Measurements from ENCODE around the gene AREG. TPM values are rescaled to one million over a fixed set of nuclear protein-coding genes. Genes with fewer than 3 reads are reported as not detected.

Gene AREG
- total RNA-seq, 1 experiment from 2014 or later, result 0.33 TPM

DNA sequence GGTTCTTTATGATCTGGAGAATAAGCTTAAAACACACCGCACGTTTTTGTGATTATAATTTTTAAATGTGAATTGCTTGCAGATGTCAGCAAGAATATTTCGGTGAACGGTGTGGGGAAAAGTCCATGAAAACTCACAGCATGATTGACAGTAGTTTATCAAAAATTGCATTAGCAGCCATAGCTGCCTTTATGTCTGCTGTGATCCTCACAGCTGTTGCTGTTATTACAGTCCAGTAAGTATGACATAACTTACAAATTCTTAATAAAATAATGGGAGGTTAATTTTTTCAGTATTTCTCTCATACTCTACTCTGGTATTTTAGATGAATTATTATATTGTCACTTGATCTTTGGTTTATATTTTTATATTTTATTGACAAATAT, 5.4 kb downstream of the AREG start:
- H3K27ac Mint-ChIP-seq, result no peak overlapping the region
- H3K36me3 Mint-ChIP-seq, result no peaks in the 10 kb centered on the region
- DNase-seq (ENCODE audit: low spot score) (no peak), ATAC-seq (no peak)
- TF ChIP-seq CREB1 (CRISPR knock-in tag; IDR thresholded peaks at IDR 0.05), result no peak
- TF ChIP-seq ZNF532 (CRISPR knock-in tag; IDR thresholded peaks at IDR 0.05; ENCODE audit: borderline replicate concordance), result no peak
- ChIA-PET POLR2A (interaction anchor here (1.3 kb wide), 1 partner anchor 15 kb away, joined by 3 read pairs; no protein-coding TSS in a partner anchor), CTCF (interaction anchor here (0.7 kb wide), 2 partner anchors 55 to 221 kb away, joined by 3 read pairs; no protein-coding TSS in a partner anchor)
- H3K4me1 Mint-ChIP-seq, result peaks cover 23% of the 10 kb centered on the region
- H3K4me3 Mint-ChIP-seq, result no peak overlapping the region
- no peaks in the 10 kb centered on the region for H3K9me3 Mint-ChIP-seq
- peaks cover 18% of the 10 kb centered on the region for H3K27me3 Mint-ChIP-seq (ENCODE audit: low read depth)

- no peaks in the 10 kb centered on the region for H3K9me3 Mint-ChIP-seq
- no peak overlapping the region for H3K27ac Mint-ChIP-seq
- peaks cover 21% of the 10 kb centered on the region for H3K4me1 Mint-ChIP-seq
- H3K4me3 Mint-ChIP-seq, result no peak overlapping the region
- POLR2A ChIA-PET, result no interaction called here
- CTCF ChIA-PET, result no interaction called here
- peak; percentile 55; the same call in 1 of the 2 replicates for TF ChIP-seq ZNF121 (CRISPR knock-in tag; IDR thresholded peaks at IDR 0.05)
- TF ChIP-seq TEAD4 (CRISPR knock-in tag; IDR thresholded peaks at IDR 0.05), result no peak
- ATAC-seq (peak; percentile 38; the same call in 1 of the 2 replicates), DNase-seq (ENCODE audit: low spot score) (no peak)
- H3K36me3 Mint-ChIP-seq, result no peaks in the 10 kb centered on the region
- peaks cover 13% of the 10 kb centered on the region for H3K27me3 Mint-ChIP-seq (ENCODE audit: low read depth)
Observed at GRCh38 chr4:74451214-74451661, 6.3 kb downstream of the AREG start.

DNA sequence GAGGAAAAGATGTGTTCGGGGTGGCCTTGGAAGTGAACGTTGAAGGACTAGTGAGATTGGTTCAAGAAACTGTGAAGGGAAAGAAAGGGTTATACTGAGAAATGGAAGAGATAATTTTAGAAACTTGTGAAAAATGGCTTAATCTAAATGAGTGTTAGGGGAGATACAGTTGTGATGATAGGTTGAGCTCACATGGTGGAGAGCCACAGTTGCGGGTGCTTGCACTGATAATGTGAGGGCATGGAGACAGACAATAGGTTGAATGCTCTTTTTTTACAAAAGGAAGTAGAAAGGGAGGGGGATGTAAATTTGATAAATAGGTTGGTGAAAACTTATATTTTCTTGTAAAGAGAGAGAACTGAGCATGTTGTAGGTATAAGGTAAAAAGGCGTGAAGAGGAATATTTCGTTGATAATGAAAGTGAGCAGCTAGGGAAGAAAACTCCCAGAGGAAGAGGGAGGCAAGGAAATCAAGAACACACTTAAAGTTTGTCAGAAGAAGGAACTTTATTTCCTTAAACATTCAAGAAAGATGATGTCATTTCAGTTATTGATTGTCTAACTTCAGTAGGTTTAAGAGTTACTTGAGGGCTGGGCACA, 8.2 kb downstream of the AREG start:
- no peaks in the 10 kb centered on the region for H3K9me3 Mint-ChIP-seq
- POLR2A ChIA-PET, result interaction anchor here (1.3 kb wide), 1 partner anchor 18 kb away, joined by 7 read pairs; no protein-coding TSS in a partner anchor
- no peak for DNase-seq (ENCODE audit: low spot score)
- no peaks in the 10 kb centered on the region for H3K27me3 Mint-ChIP-seq (ENCODE audit: low read depth)
- H3K36me3 Mint-ChIP-seq, result no peaks in the 10 kb centered on the region
- ATAC-seq, result no peak
- no peak overlapping the region for H3K4me3 Mint-ChIP-seq
- H3K27ac Mint-ChIP-seq, result no peak overlapping the region
- H3K4me1 Mint-ChIP-seq, result peaks cover 21% of the 10 kb centered on the region
- CTCF ChIA-PET, result no interaction called here
- TF ChIP-seq ZSCAN18 (CRISPR knock-in tag; IDR thresholded peaks at IDR 0.05), result no peak
- no peak for TF ChIP-seq NR1H2 (CRISPR knock-in tag; IDR thresholded peaks at IDR 0.05)
- TF ChIP-seq PRRX2 (CRISPR knock-in tag; IDR thresholded peaks at IDR 0.05), result no peak
- TF ChIP-seq SMAD4 (CRISPR knock-in tag; IDR thresholded peaks at IDR 0.05), result no peak
- TF ChIP-seq ZNF423 (CRISPR knock-in tag; IDR thresholded peaks at IDR 0.05), result no peak
- TF ChIP-seq CREB1 (CRISPR knock-in tag; IDR thresholded peaks at IDR 0.05), result no peak
- TF ChIP-seq TEAD1 (CRISPR knock-in tag; IDR thresholded peaks at IDR 0.05), result no peak
- no peak for TF ChIP-seq ZNF138 (CRISPR knock-in tag; conservative IDR thresholded peaks at IDR 0.05)
- no peak for TF ChIP-seq NR3C1 (CRISPR knock-in tag; conservative IDR thresholded peaks at IDR 0.05; ENCODE audit: low read depth)
- TF ChIP-seq, protein P1, sequence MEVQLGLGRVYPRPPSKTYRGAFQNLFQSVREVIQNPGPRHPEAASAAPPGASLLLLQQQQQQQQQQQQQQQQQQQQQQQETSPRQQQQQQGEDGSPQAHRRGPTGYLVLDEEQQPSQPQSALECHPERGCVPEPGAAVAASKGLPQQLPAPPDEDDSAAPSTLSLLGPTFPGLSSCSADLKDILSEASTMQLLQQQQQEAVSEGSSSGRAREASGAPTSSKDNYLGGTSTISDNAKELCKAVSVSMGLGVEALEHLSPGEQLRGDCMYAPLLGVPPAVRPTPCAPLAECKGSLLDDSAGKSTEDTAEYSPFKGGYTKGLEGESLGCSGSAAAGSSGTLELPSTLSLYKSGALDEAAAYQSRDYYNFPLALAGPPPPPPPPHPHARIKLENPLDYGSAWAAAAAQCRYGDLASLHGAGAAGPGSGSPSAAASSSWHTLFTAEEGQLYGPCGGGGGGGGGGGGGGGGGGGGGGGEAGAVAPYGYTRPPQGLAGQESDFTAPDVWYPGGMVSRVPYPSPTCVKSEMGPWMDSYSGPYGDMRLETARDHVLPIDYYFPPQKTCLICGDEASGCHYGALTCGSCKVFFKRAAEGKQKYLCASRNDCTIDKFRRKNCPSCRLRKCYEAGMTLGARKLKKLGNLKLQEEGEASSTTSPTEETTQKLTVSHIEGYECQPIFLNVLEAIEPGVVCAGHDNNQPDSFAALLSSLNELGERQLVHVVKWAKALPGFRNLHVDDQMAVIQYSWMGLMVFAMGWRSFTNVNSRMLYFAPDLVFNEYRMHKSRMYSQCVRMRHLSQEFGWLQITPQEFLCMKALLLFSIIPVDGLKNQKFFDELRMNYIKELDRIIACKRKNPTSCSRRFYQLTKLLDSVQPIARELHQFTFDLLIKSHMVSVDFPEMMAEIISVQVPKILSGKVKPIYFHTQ (CRISPR knock-in tag; IDR thresholded peaks at IDR 0.05), result no peak
- TF ChIP-seq SOX15 (CRISPR knock-in tag; IDR thresholded peaks at IDR 0.05), result no peak
- no peak for TF ChIP-seq MYBL2 (CRISPR knock-in tag; IDR thresholded peaks at IDR 0.05)
- TF ChIP-seq, protein P2, sequence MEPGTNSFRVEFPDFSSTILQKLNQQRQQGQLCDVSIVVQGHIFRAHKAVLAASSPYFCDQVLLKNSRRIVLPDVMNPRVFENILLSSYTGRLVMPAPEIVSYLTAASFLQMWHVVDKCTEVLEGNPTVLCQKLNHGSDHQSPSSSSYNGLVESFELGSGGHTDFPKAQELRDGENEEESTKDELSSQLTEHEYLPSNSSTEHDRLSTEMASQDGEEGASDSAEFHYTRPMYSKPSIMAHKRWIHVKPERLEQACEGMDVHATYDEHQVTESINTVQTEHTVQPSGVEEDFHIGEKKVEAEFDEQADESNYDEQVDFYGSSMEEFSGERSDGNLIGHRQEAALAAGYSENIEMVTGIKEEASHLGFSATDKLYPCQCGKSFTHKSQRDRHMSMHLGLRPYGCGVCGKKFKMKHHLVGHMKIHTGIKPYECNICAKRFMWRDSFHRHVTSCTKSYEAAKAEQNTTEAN (CRISPR knock-in tag; IDR thresholded peaks at IDR 0.05), result no peak
- TF ChIP-seq JUN (CRISPR knock-in tag; IDR thresholded peaks at IDR 0.05), result no peak
- TF ChIP-seq ZNF317 (CRISPR knock-in tag; IDR thresholded peaks at IDR 0.05; ENCODE audit: borderline replicate concordance, low read depth), result no peak
- no peak for TF ChIP-seq ATF3 (CRISPR knock-in tag; conservative IDR thresholded peaks at IDR 0.05)
- no peak for TF ChIP-seq USF2 (CRISPR knock-in tag; IDR thresholded peaks at IDR 0.05)
- TF ChIP-seq FOXK1 (CRISPR knock-in tag; IDR thresholded peaks at IDR 0.05), result no peak
- no peak for TF ChIP-seq ZNF671 (CRISPR knock-in tag; IDR thresholded peaks at IDR 0.05)

Measured in WTC11 (cell line).